Right forelimb (tissue), 1 donor: ENCODE measurements around the gene ZNF583.

Source experiments
- DNase-seq: peaks from one replicate; pipeline ENCODE4 v3.0.0-alpha.2; 2018

ZNF583 gene

GRCh38 chr19:56476093-56476492 is 72.0 kb downstream of the ZNF583 start:
- DNase-seq = no peak
